IMR-90 (cell line): ENCODE measurements around the gene AVPR1B. TPM values are rescaled to one million over a fixed set of nuclear protein-coding genes. Genes with fewer than 3 reads are reported as not detected.

Experiments
- ATAC-seq: fragments of 200-7000 bp; cut with Tn5 transposase; 2 replicates; pipeline ENCODE4 v1.9.1; 2020; ENCODE audit warnings: low read depth, mild to moderate bottlenecking, moderate library complexity
- BruUV-seq: library from RNA; stranded (reverse); fragments of 400-500 nt; replicated peaks from 2 replicates; lab custom pipeline; 2021; lab: Mats Ljungman, UMichigan
- CTCF ChIA-PET: fragments of 300-600 bp; formaldehyde crosslinking; extraction: SDS; loops from one replicate; lab custom pipeline; 2021; ENCODE audit warnings: antibody characterized with exemption; lab: Yijun Ruan, JAX
- POLR2A ChIA-PET: fragments of 300-600 bp; sonication (Branson Sonifier 250); formaldehyde crosslinking; loops from one replicate; lab custom pipeline; 2022; ENCODE audit warnings: antibody characterized with exemption; ENCODE audit not compliant: unreplicated experiment; lab: Charles Lee
- DNase-seq: peaks from one replicate; pipeline ENCODE4 v3.0.0; 2013
- H2AFZ ChIP-seq: replicated peaks from 2 replicates; pipeline ENCODE3; 2013; ENCODE audit warnings: low read length, mild to moderate bottlenecking; ENCODE audit not compliant: poor library complexity
- H2AK5ac ChIP-seq: 2 replicates; pipeline ENCODE4 v1.6.1; 2013; ENCODE audit warnings: low read depth, low read length, inconsistent platforms
- H2AK9ac ChIP-seq: replicated peaks from 2 replicates; pipeline ENCODE3; 2013; ENCODE audit warnings: mild to moderate bottlenecking, low read depth, low read length, moderate library complexity; ENCODE audit not compliant: poor library complexity
- H2BK120ac ChIP-seq: 2 replicates; pipeline ENCODE4 v1.6.1; 2013; ENCODE audit warnings: low read depth, low read length, inconsistent platforms
- H2BK15ac ChIP-seq: 3 replicates; pipeline ENCODE4 v1.6.1; 2013; ENCODE audit warnings: low read depth, low read length, inconsistent platforms
- H2BK20ac ChIP-seq: 2 replicates; pipeline ENCODE4 v1.6.1; 2013; ENCODE audit warnings: low read depth, mild to moderate bottlenecking, inconsistent platforms, low read length, moderate library complexity
- H2BK5ac ChIP-seq: 2 replicates; pipeline ENCODE4 v1.6.1; 2013; ENCODE audit warnings: mild to moderate bottlenecking, low read depth, low read length, inconsistent platforms; ENCODE audit not compliant: poor library complexity, severe bottlenecking
- H3K14ac ChIP-seq: replicated peaks from 2 replicates; pipeline ENCODE4 v1.6.1; 2013; ENCODE audit warnings: low read depth, low read length, inconsistent platforms
- H3K18ac ChIP-seq: 2 replicates; pipeline ENCODE4 v1.6.1; 2013; ENCODE audit warnings: low read depth, low read length, control low read depth
- H3K23ac ChIP-seq: 2 replicates; pipeline ENCODE4 v1.6.1; 2013; ENCODE audit warnings: low read depth, low read length, inconsistent platforms
- H3K27ac ChIP-seq: 2 replicates; pipeline ENCODE4 v1.5.1; 2013; ENCODE audit warnings: mild to moderate bottlenecking, control low read depth, low read length; ENCODE audit not compliant: insufficient read depth
- H3K27me3 ChIP-seq: 2 replicates; pipeline ENCODE4 v1.6.1; 2013; ENCODE audit warnings: low read length; ENCODE audit not compliant: control insufficient read depth, insufficient read depth
- H3K36me3 ChIP-seq: 2 replicates; pipeline ENCODE4 v1.6.1; 2013; ENCODE audit warnings: low read length, mixed read lengths; ENCODE audit not compliant: control insufficient read depth, insufficient read depth
- H3K4ac ChIP-seq: 2 replicates; pipeline ENCODE4 v1.6.1; 2013; ENCODE audit warnings: low read depth, low read length, inconsistent platforms
- H3K4me1 ChIP-seq: 2 replicates; pipeline ENCODE4 v1.6.1; 2013; ENCODE audit warnings: low read length, mixed read lengths; ENCODE audit not compliant: control insufficient read depth, insufficient read depth
- H3K4me2 ChIP-seq: 2 replicates; pipeline ENCODE4 v1.6.1; 2013; ENCODE audit warnings: low read depth, mild to moderate bottlenecking, control low read depth, low read length, moderate library complexity
- H3K4me3 ChIP-seq: 2 replicates; pipeline ENCODE4 v1.5.1; 2013; ENCODE audit warnings: low read depth, mild to moderate bottlenecking, control low read depth, low read length, moderate library complexity; ENCODE audit not compliant: insufficient read depth
- H3K56ac ChIP-seq: 2 replicates; pipeline ENCODE4 v1.6.1; 2013; ENCODE audit warnings: low read length, inconsistent platforms; ENCODE audit not compliant: insufficient read depth; ENCODE audit errors: extremely low read depth
- H3K79me1 ChIP-seq, 2 experiments: 2 replicates each; pipeline ENCODE4 v1.6.1; 2013; ENCODE audit warnings: low read length in 2 of 2, inconsistent platforms in 1 of 2, low read depth in 1 of 2
- H3K9ac ChIP-seq: 2 replicates; pipeline ENCODE4 v1.6.1; 2013; ENCODE audit warnings: low read depth, low read length, control low read depth
- H3K9me1 ChIP-seq: 2 replicates; pipeline ENCODE4 v1.6.1; 2013; ENCODE audit warnings: low read length, inconsistent platforms; ENCODE audit not compliant: insufficient read depth
- H3K9me3 ChIP-seq: 2 replicates; pipeline ENCODE4 v1.6.1; 2013; ENCODE audit warnings: low read length; ENCODE audit not compliant: control insufficient read depth, insufficient read depth
- H4K20me1 ChIP-seq: 2 replicates; pipeline ENCODE4 v1.6.1; 2013; ENCODE audit warnings: low read length, inconsistent platforms; ENCODE audit not compliant: insufficient read depth
- H4K5ac ChIP-seq: 2 replicates; pipeline ENCODE4 v1.6.1; 2013; ENCODE audit warnings: mild to moderate bottlenecking, low read depth, low read length, control low read depth
- H4K8ac ChIP-seq, 2 experiments: 2 replicates each; pipeline ENCODE4 v1.6.1; 2013; ENCODE audit warnings: low read depth in 2 of 2, low read length in 2 of 2, control low read depth in 1 of 2, inconsistent platforms in 1 of 2
- H4K91ac ChIP-seq: 2 replicates; pipeline ENCODE4 v1.6.1; 2013; ENCODE audit warnings: low read depth, low read length, inconsistent platforms; ENCODE audit not compliant: insufficient read depth
- BHLHE40 ChIP-seq: fragments of 150-350 bp; IDR thresholded peaks from 2 replicates; pipeline ENCODE4 v1.6.1; 2016; ENCODE audit warnings: mild to moderate bottlenecking, low read depth, low read length
- CHD1 ChIP-seq: IDR thresholded peaks from 2 replicates; pipeline ENCODE4 v1.6.1; 2012; ENCODE audit warnings: low read depth, low read length, improper control_type of control experiment
- CTCF ChIP-seq: conservative IDR thresholded peaks from 2 replicates; pipeline ENCODE4 v1.5.1; 2012; ENCODE audit warnings: mild to moderate bottlenecking, low read depth, low read length, improper control_type of control experiment
- FOS ChIP-seq: fragments of 150-350 bp; IDR thresholded peaks from 2 replicates; pipeline ENCODE4 v1.6.1; 2016; ENCODE audit warnings: low read depth, low read length
- MAFK ChIP-seq: IDR thresholded peaks from 2 replicates; pipeline ENCODE4 v1.6.1; 2012; ENCODE audit warnings: low read depth, low read length, improper control_type of control experiment
- MAZ ChIP-seq: IDR thresholded peaks from 2 replicates; pipeline ENCODE4 v1.6.1; 2012; ENCODE audit warnings: low read depth, mild to moderate bottlenecking, low read length, improper control_type of control experiment, moderate library complexity, borderline replicate concordance
- MXI1 ChIP-seq: IDR thresholded peaks from 2 replicates; pipeline ENCODE4 v1.6.1; 2012; ENCODE audit warnings: low read depth, mild to moderate bottlenecking, low read length, moderate library complexity, borderline replicate concordance
- NFE2L2 ChIP-seq: fragments of 150-350 bp; IDR thresholded peaks from 2 replicates; pipeline ENCODE4 v1.6.1; 2016; ENCODE audit warnings: low read depth, mild to moderate bottlenecking, low read length
- POLR2A ChIP-seq: IDR thresholded peaks from 2 replicates; pipeline ENCODE4 v1.6.1; 2012; ENCODE audit warnings: mild to moderate bottlenecking, low read depth, low read length
- RCOR1 ChIP-seq: IDR thresholded peaks from 2 replicates; pipeline ENCODE4 v1.6.1; 2012; ENCODE audit warnings: mild to moderate bottlenecking, low read length, improper control_type of control experiment; ENCODE audit not compliant: insufficient replicate concordance
- RFX5 ChIP-seq: IDR thresholded peaks from 2 replicates; pipeline ENCODE4 v1.8.0; 2012; ENCODE audit warnings: low read depth, mild to moderate bottlenecking, low read length, moderate library complexity
- USF2 ChIP-seq: fragments of 150-350 bp; IDR thresholded peaks from 2 replicates; pipeline ENCODE4 v1.6.1; 2017; ENCODE audit warnings: mild to moderate bottlenecking, antibody characterized with exemption, low read length, low read depth
- WGBS, 2 experiments: methylation state at CpG; one replicate each; pipeline versions ENCODE4 v1.1.5 to v1.1.7; 2013; ENCODE audit warnings: missing lambda C conversion rate in 2 of 2; ENCODE audit not compliant: insufficient read length in 1 of 2; ENCODE audit errors: extremely low coverage in 2 of 2; 5-methylcytosine and 5-hydroxymethylcytosine counted together
- dilution Hi-C: fragments of 300-500 bp; cut with HindIII; formaldehyde crosslinking; loops from one replicate; pipeline ENCODE4 v1.14.3; 2018; ENCODE audit warnings: low sequenced_read_pairs; ENCODE audit not compliant: unreplicated experiment
- in situ Hi-C: fragments of 300-500 bp; cut with MboI; formaldehyde crosslinking; loops from 3 replicates; pipeline ENCODE4 v1.14.3; 2019; ENCODE audit warnings: low sequenced_read_pairs, inconsistent platforms, mixed read lengths
- intact Hi-C: fragments of 100-400 bp; cut with micrococcal nuclease; formaldehyde crosslinking; loops from 2 replicates; pipeline ENCODE4 v1.10.0; 2022
- polyA plus RNA-seq, 3 experiments: library from polyadenylated mRNA; depleted of rRNA; stranded (reverse); fragments of >200 nt; gene quantifications; 2 replicates each; pipeline ENCODE4 v1.2.3, GENCODE V29; 2012; ENCODE audit warnings: low replicate concordance in 1 of 3
- total RNA-seq: library from RNA; depleted of rRNA; stranded (reverse); fragments of >200 nt; gene quantifications from 2 replicates; pipeline ENCODE4 v1.2.3, GENCODE V29; 2012
- TF ChIP-seq, protein P1 (sequence below): fragments of 150-350 bp; IDR thresholded peaks from 2 replicates; pipeline ENCODE4 v1.6.1; 2016; ENCODE audit warnings: low read depth, mild to moderate bottlenecking, low read length, moderate library complexity, borderline replicate concordance

AVPR1B gene
- total and polyA plus RNA-seq, 2 of the 4 experiments (the other 2 are of a cell fraction) = not detected

DNA sequence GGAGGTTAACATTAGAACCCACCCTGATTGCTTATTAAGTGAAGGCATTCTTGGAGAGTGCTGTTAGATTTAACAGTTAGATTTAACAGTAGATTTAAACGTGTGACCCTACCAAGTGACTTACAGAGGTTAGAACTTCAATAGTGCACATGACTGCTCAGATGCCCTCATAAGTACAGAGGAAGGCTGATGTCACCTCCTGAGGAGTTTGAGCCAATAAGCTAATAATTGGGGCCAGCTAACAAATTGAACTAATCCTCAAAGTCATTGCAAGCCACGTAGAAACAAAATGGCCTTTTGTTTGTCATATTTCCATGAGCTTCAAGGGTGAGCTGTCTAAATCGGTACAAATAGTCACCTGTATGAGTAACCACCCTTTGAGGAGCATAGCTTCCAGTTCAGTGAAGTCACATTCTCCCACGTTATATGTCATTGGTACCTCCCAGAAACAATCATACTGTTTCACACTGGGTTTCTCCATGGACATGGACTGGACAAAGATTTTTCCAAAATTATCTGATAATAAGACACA is 11.7 kb downstream of the AVPR1B start:
- peaks cover 39% of the 10 kb centered on the region for H3K27me3 ChIP-seq
- no peak overlapping the region for H3K56ac ChIP-seq
- H2BK15ac ChIP-seq = no peak overlapping the region
- no peak overlapping the region for H4K5ac ChIP-seq
- no peak overlapping the region for H3K4me3 ChIP-seq
- no peak overlapping the region for H2AK9ac ChIP-seq
- H2BK120ac ChIP-seq = no peak overlapping the region
- in situ Hi-C loops (loop anchor here (10.0 to 25.0 kb wide), 2 partner anchors 311 to 443 kb away; no protein-coding TSS in a partner anchor), intact Hi-C loops (loop anchor here (10.0 kb wide), 1 partner anchor 451 kb away; no protein-coding TSS in a partner anchor), dilution Hi-C loops (no loop called here)
- DNase-seq (no peak), ATAC-seq (no peak)
- no peak overlapping the region for H4K91ac ChIP-seq
- no peak overlapping the region for H2BK20ac ChIP-seq
- H2BK5ac ChIP-seq = no peak overlapping the region
- no peaks in the 10 kb centered on the region for H3K9me1 ChIP-seq
- H3K27ac ChIP-seq = no peak overlapping the region
- H3K4me1 ChIP-seq = no peaks in the 10 kb centered on the region
- H3K9ac ChIP-seq = no peak overlapping the region
- H2AK5ac ChIP-seq = no peak overlapping the region
- H3K4me2 ChIP-seq = no peak overlapping the region
- no peak overlapping the region for H3K23ac ChIP-seq
- no peak overlapping the region for H3K14ac ChIP-seq
- no peak overlapping the region for H3K4ac ChIP-seq
- H3K9me3 ChIP-seq = no peaks in the 10 kb centered on the region
- H4K8ac ChIP-seq = no peak overlapping the region
- no peak overlapping the region for H3K18ac ChIP-seq
- no peaks in the 10 kb centered on the region for H3K36me3 ChIP-seq
- no TSS peak for BruUV-seq
- TF ChIP-seq CTCF (no peak), MAZ (no peak), MAFK (no peak), FOS (no peak), RCOR1 (no peak), MXI1 (no peak), POLR2A (no peak), RFX5 (no peak), NFE2L2 (no peak), BHLHE40 (no peak), USF2 (no peak), CHD1 (no peak)
- TF ChIP-seq, protein P1, sequence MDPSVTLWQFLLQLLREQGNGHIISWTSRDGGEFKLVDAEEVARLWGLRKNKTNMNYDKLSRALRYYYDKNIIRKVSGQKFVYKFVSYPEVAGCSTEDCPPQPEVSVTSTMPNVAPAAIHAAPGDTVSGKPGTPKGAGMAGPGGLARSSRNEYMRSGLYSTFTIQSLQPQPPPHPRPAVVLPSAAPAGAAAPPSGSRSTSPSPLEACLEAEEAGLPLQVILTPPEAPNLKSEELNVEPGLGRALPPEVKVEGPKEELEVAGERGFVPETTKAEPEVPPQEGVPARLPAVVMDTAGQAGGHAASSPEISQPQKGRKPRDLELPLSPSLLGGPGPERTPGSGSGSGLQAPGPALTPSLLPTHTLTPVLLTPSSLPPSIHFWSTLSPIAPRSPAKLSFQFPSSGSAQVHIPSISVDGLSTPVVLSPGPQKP = no peak
- POLR2A ChIA-PET = interaction anchor here (0.5 kb wide), 1 partner anchor 194 kb away, joined by 3 read pairs; no protein-coding TSS in a partner anchor
- CTCF ChIA-PET = interaction anchor here (1.0 to 2.6 kb wide), 6 partner anchors 14 to 128 kb away, joined by 3 to 34 read pairs (median 7); no protein-coding TSS in a partner anchor
- 79% methylated on average over 2 of the region's 4 CpGs; no CpG with 5 or more reads in 1 of the 2 experiments for WGBS, 2 experiments
- no peaks in the 10 kb centered on the region for H4K20me1 ChIP-seq
- no peaks in the 10 kb centered on the region for H3K79me1 ChIP-seq
- H2AFZ ChIP-seq = no peak overlapping the region
